NOMO-1 treated with DMSO at 0.1 percent for 48 hours (cell line): ENCODE results near the gene CA10.

Source experiments
- DNase-seq: peaks from one replicate; lab custom pipeline; 2025; ENCODE audit not compliant: unreplicated experiment; lab: John Stamatoyannopoulos, UW

CA10 gene

GRCh38 chr17:51657224-51657623 lies 501.3 kb downstream of the CA10 start:
- DNase-seq = no peak

- no peak for DNase-seq
Measured at GRCh38 chr17:51653878-51654277, 504.6 kb downstream of the CA10 start.

GRCh38 chr17:51652529-51652928 lies 506.0 kb downstream of the CA10 start:
- DNase-seq = no peak

- DNase-seq = no peak
Measured at GRCh38 chr17:51651513-51652298, 506.8 kb downstream of the CA10 start.

GRCh38 chr17:51650772-51651171 lies 507.7 kb downstream of the CA10 start:
- DNase-seq = no peak

GRCh38 chr17:51650202-51650601 lies 508.3 kb downstream of the CA10 start:
- DNase-seq = no peak

GRCh38 chr17:51647826-51648225 lies 510.7 kb downstream of the CA10 start:
- DNase-seq = no peak

GRCh38 chr17:51647067-51647466 lies 511.4 kb downstream of the CA10 start:
- no peak for DNase-seq

GRCh38 chr17:51646539-51646938 lies 512.0 kb downstream of the CA10 start:
- DNase-seq = no peak

GRCh38 chr17:51645056-51645455 lies 513.5 kb downstream of the CA10 start:
- DNase-seq = no peak

GRCh38 chr17:51643702-51644490 lies 514.6 kb downstream of the CA10 start:
- DNase-seq = no peak

- DNase-seq = no peak
Measured at GRCh38 chr17:51642029-51642428, 516.5 kb downstream of the CA10 start.

- DNase-seq = no peak
Measured at GRCh38 chr17:51640108-51640622, 518.3 kb downstream of the CA10 start.

- DNase-seq = no peak
Measured at GRCh38 chr17:51638971-51639370, 519.5 kb downstream of the CA10 start.

- DNase-seq = no peak
Measured at GRCh38 chr17:51636291-51636690, 522.2 kb downstream of the CA10 start.

GRCh38 chr17:51630101-51630671 lies 528.3 kb downstream of the CA10 start:
- DNase-seq = no peak

- no peak for DNase-seq
Measured at GRCh38 chr17:51629232-51629631, 529.3 kb downstream of the CA10 start.

GRCh38 chr17:51627779-51628178 lies 530.7 kb downstream of the CA10 start:
- DNase-seq = no peak

GRCh38 chr17:51618476-51618875 lies 540.0 kb downstream of the CA10 start:
- DNase-seq = no peak

GRCh38 chr17:51617986-51618385 lies 540.5 kb downstream of the CA10 start:
- DNase-seq = no peak

GRCh38 chr17:51613255-51613654 lies 545.3 kb downstream of the CA10 start:
- DNase-seq = no peak

GRCh38 chr17:51612692-51613091 lies 545.8 kb downstream of the CA10 start:
- no peak for DNase-seq
